ENCODE results near the gene CS. TPM values are rescaled to one million over a fixed set of nuclear protein-coding genes. Genes with fewer than 3 reads are reported as not detected.
A peak's percentile ranks its signal among the peaks of the same experiment; 100 is the strongest.

CS gene
- total and polyA plus RNA-seq, 2 donors from 2014 or later: 105 to 166 TPM

DNA sequence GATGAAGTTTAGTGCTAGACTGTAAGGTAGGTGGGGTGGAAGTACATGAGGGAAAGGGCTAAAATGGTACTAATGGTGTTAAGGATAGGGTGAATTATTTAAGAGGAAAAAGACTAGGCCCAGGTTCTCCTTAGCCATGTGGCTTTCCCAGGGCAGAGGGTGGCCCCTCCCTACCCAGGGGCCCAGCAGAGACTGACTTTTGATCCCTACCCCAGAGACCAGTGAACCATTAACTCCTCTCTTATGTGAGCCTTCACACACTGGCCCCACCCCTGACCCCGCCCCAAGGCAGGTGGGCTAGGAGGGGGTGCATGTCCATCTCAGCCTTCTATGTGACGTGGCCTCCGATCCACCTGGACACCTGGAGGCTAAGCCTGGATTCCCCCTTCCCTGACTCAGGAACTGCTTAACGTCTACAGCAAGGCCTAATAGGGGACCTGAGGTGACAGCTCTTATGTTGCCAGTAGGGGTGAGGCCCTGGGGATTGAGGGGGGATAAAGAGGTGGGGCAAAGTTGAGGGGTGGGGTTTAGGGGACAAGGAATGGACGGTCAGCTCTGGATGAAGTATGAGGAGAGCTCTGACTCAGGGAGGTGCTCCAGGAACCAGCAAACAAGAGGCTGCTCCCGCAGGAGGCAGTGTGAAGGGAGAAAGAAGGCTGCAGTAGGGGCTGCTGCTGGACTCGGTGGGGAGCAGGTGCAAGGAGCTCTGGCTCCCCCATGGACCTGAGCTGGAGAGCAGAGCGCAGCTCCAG lies 69.5 kb downstream of the CS start:
- H3K36me3 ChIP-seq (ENCODE audit: control insufficient read depth in 2 of 3, insufficient read depth in 3 of 3, low read length in 3 of 3): peaks cover 0 to 2% (median 0%) of the 10 kb centered on the region in 3 donors
- no peaks in the 10 kb centered on the region for H3K9me3 ChIP-seq (ENCODE audit: control insufficient read depth in 2 of 3, insufficient read depth in 1 of 3, low read length in 3 of 3)
- DNase-seq: peak in 4 of 5 donors; percentile 39 to 78 (median 58)
- peak overlapping the region; percentile 84 to 88 for H3K27ac ChIP-seq (ENCODE audit: low read depth in 2 of 2, low read length in 2 of 2)
- H3K9ac ChIP-seq (ENCODE audit: low read length in 3 of 3): peak overlapping the region in 2 of 3 donors; percentile 8 to 55
- peaks cover 0 to 4% (median 0%) of the 10 kb centered on the region in 3 donors for H3K4me1 ChIP-seq (ENCODE audit: control insufficient read depth in 2 of 3, insufficient read depth in 2 of 3, low read depth in 1 of 3, low read length in 3 of 3)
- no peaks in the 10 kb centered on the region for H3K27me3 ChIP-seq (ENCODE audit: control insufficient read depth, insufficient read depth, low read length)
- FAIRE-seq: no peak
- peak overlapping the region in 2 of 3 donors; percentile 64 to 68 for H3K4me3 ChIP-seq (ENCODE audit: low read length in 3 of 3)
- intact Hi-C loops (cut with DNase I): no loop called here
- no peak for TF ChIP-seq CTCF (IDR thresholded peaks at IDR 0.05; ENCODE audit: borderline replicate concordance, extremely low read depth, insufficient read depth)

DNA sequence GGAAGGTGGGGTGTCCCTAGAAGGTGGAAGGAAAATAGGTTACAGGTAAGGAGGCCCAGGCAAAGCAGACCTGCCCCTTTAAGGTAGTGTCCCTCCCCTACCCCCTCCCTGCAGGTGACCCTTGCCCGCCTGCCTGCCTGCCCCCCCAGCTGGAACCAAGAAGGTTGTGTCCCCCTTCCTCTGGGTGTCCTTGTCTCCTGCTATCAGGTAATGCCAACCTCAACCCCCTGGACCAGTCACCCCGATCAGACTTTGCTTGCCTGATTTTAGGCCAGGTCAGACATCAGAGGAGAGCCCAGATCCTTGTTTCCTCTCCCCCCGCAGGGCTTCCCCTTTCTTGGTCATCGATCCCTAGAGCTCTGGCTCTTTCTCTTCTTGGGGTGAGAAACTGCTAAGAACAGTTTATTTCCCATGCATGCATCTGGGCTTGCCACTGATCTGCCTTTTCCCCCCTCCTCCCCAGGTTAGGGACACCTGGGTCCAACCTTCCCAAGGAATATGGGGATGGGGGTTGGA lies 70.2 kb downstream of the CS start, which contains the start of gene SLC39A5:
TSS of gene SLC39A5 (plus strand) at position 136 of the 516 bp plus-strand sequence. CDS start 1,224 bp downstream, outside the sequence.
- Histone ChIP-seq H3K36me3 (ENCODE audit: control insufficient read depth in 2 of 3, insufficient read depth in 3 of 3, low read length in 3 of 3) (peaks cover 0 to 2% (median 0%) of the 10 kb centered on the region in 3 donors), H3K27ac (ENCODE audit: low read depth in 2 of 2, low read length in 2 of 2) (peak within 1 kb of the TSS; percentile 84 to 88), H3K4me3 (ENCODE audit: low read length in 3 of 3) (peak within 1 kb of the TSS in 2 of 3 donors; percentile 64 to 68), H3K9me3 (ENCODE audit: control insufficient read depth in 2 of 3, insufficient read depth in 1 of 3, low read length in 3 of 3) (no peaks in the 10 kb centered on the region), H3K4me1 (ENCODE audit: control insufficient read depth in 2 of 3, insufficient read depth in 2 of 3, low read depth in 1 of 3, low read length in 3 of 3) (peaks cover 0 to 4% (median 0%) of the 10 kb centered on the region in 3 donors), H3K27me3 (ENCODE audit: control insufficient read depth, insufficient read depth, low read length) (no peaks in the 10 kb centered on the region), H3K9ac (ENCODE audit: low read length in 3 of 3) (peak within 1 kb of the TSS in 2 of 3 donors; percentile 8 to 55)
- TF ChIP-seq CTCF (IDR thresholded peaks at IDR 0.05; ENCODE audit: borderline replicate concordance, extremely low read depth, insufficient read depth): no peak
- intact Hi-C loops (cut with DNase I): no loop called here
- no peak for DNase-seq
- FAIRE-seq: no peak

GRCh38 chr12:56229082-56229481 lies 71.0 kb downstream of the CS start:
- intact Hi-C loops (cut with DNase I): no loop called here
- H3K27ac ChIP-seq (ENCODE audit: low read depth in 2 of 2, low read length in 2 of 2): no peak overlapping the region
- TF ChIP-seq CTCF (IDR thresholded peaks at IDR 0.05; ENCODE audit: borderline replicate concordance, extremely low read depth, insufficient read depth): no peak
- no peaks in the 10 kb centered on the region for H3K9me3 ChIP-seq (ENCODE audit: control insufficient read depth in 2 of 3, insufficient read depth in 1 of 3, low read length in 3 of 3)
- H3K9ac ChIP-seq (ENCODE audit: low read length in 3 of 3): no peak overlapping the region
- DNase-seq (no peak), FAIRE-seq (no peak)
- peaks cover 0 to 6% (median 0%) of the 10 kb centered on the region in 3 donors for H3K4me1 ChIP-seq (ENCODE audit: control insufficient read depth in 2 of 3, insufficient read depth in 2 of 3, low read depth in 1 of 3, low read length in 3 of 3)
- H3K27me3 ChIP-seq (ENCODE audit: control insufficient read depth, insufficient read depth, low read length): no peaks in the 10 kb centered on the region
- no peak overlapping the region for H3K4me3 ChIP-seq (ENCODE audit: low read length in 3 of 3)
- peaks cover 0 to 2% (median 0%) of the 10 kb centered on the region in 3 donors for H3K36me3 ChIP-seq (ENCODE audit: control insufficient read depth in 2 of 3, insufficient read depth in 3 of 3, low read length in 3 of 3)
